GM12874 (cell line): ENCODE data around the gene KIF13A.

Experiments
- CTCF ChIP-seq: IDR thresholded peaks from 2 replicates; pipeline ENCODE4 v1.5.1; 2011; ENCODE audit warnings: low read depth, mild to moderate bottlenecking, control low read depth, low read length, moderate library complexity; ENCODE audit not compliant: insufficient read depth

KIF13A gene

GRCh38 chr6:17995414-17995813 lies 8.0 kb upstream of the KIF13A start:
- no peak for TF ChIP-seq CTCF

- TF ChIP-seq CTCF: no peak
These were observed 6.6 kb upstream of the KIF13A start for GRCh38 chr6:17994019-17994418.

GRCh38 chr6:17988422-17988944 lies 1.0 kb upstream of the KIF13A start:
- no peak for TF ChIP-seq CTCF

- no peak; the same call in 1 of the 2 replicates for TF ChIP-seq CTCF
These were observed 424 bp upstream of the KIF13A start for GRCh38 chr6:17987697-17988421.

GRCh38 chr6:17986656-17987446 lies 584 bp downstream of the KIF13A start:
- TF ChIP-seq CTCF: no peak

GRCh38 chr6:17985934-17986655 lies 1.3 kb downstream of the KIF13A start:
- no peak for TF ChIP-seq CTCF
